HG02798 (cell line): ENCODE results near the gene FLT3LG.
A peak's percentile ranks its signal among the peaks of the same experiment; 100 is the strongest.
"Not testable (repeated sequence)": the region's sequence is repeated elsewhere in the genome, so short reads cannot be mapped to it uniquely, and the experiment has no call there.

ENCODE experiments used
- ATAC-seq: cut with Tn5 transposase; IDR thresholded peaks from one replicate; pipeline ENCODE4 v1.9.1; 2021; ENCODE audit warnings: mild to moderate bottlenecking; ENCODE audit not compliant: unreplicated experiment, poor library complexity

FLT3LG gene

DNA sequence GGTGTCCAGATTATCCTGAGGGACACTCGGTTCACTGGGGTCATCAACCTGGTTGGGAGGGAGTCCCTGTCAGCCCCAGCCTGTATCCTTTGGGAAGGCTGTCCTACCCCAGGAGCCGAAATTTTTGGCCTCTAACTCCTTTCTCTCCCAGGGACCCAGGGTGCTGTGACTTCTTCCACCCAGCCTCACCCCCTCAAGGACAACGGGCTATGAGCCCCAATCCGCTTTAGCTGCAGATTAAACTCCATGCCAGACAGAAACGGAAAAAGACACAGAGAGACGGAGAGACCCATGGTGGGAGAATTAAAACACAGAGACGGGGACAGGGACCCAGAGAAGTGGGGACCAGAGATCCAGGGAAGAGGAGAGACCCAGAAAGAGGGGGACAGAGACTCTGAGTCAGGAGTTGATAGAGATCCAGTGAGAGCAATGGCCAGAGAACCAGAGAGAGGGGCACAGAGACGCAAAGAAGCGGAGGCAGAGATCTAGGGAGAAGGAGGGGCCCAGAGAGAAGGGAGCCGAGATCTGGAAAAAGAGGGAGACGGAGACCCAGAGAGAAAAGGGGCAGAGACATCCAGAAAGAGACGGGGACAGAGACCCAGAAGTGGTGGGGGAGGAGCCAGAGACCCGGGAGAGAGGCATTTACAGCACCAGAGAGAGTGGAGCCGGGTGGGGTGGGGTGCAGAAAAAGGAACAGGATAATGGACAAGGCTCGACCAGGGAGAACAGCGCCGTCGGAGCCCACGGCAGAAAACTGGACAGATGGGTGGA is 33.4 kb upstream of the FLT3LG start:
- no peak for ATAC-seq

DNA sequence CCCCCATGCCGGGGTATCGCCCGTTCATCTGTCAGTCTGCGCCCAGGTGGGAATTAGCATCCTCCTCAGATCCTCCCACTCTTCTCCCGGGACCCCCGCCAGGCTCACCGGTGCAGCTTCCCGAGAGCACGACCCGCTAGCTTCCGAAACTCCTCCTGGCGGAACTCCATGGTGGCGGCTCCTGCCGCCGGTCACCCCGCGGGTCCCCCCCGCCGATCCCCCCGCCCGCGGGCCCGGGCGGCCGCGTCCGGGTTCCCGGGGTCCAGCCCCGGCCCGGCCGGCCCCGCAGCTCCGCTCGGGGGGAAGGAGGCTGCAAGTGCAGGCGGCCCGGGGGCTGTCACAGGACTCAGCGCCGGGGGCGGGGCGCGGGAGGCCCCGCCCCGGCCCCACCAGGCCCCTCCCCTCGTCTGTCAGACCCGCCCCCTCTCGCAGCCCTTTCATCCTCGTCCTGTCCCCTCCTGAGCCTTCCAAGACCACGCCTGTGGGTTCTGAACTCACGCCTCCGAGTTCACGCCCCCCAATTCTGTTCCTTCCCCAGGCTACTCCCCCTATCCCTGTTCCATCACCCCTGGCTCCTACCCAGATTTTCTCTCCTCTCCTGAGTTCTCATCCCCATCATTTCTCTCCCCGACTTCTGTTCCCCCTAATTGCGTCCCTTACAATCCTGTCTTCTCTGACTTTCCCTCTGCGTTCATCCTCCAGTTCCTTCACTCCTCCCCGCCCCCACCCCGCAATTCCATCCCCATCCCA is 32.6 kb upstream of the FLT3LG start, which contains the start of gene SLC17A7:
SLC17A7 (minus strand) TSS at position 318 of the 750 bp plus-strand sequence; CDS start at position 170, 148 bp downstream.
- no peak for ATAC-seq

DNA sequence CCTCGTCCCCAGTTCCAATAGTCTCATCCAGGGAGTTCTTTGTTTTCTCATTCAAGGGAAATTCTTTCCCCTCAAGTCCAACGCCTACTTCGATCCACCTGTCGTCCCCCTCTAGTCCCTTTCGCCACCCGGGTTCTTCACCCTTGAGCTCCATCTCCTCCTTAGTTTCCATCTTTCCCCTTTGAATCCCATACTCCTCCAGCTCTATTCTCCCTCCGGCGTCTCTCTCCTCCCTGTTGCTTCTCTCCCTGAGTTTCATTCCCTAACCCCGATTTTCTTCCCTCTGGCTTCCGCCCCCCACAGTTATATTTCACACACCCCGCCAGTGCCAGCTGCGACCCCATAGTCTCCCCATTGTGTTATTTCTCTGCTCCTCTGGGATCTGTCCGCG is 32.1 kb upstream of the FLT3LG start:
- no peak for ATAC-seq

DNA sequence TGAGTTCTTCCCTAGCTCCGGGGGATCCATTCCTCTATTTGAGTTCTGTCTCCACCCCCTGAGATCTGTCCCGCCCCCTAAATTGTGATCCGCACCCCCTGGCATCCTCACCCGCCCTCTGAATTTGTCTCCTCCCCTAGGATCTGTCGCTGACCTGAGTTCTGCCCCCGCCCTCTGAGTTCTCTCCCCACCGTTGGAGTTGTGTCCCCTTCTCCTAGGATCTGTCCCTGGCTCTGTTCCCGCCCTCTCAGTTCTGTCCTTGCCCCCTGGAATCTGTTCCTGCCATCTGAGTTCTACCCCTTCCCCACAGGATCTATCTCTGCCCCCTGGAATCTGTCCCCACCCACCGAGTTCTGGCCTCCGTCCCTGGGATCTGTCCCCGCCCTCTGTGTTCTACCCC is 31.7 kb upstream of the FLT3LG start:
- ATAC-seq = no peak

- no peak for ATAC-seq
Measured at GRCh38 chr19:49442771-49443365, 31.1 kb upstream of the FLT3LG start.

- peak; percentile 82 for ATAC-seq
Measured at GRCh38 chr19:49443366-49444099, 30.5 kb upstream of the FLT3LG start.

GRCh38 chr19:49444100-49444700 is 29.8 kb upstream of the FLT3LG start:
- ATAC-seq = not testable (repeated sequence)

- no peak for ATAC-seq
Measured at GRCh38 chr19:49445997-49446396, 28.0 kb upstream of the FLT3LG start.

DNA sequence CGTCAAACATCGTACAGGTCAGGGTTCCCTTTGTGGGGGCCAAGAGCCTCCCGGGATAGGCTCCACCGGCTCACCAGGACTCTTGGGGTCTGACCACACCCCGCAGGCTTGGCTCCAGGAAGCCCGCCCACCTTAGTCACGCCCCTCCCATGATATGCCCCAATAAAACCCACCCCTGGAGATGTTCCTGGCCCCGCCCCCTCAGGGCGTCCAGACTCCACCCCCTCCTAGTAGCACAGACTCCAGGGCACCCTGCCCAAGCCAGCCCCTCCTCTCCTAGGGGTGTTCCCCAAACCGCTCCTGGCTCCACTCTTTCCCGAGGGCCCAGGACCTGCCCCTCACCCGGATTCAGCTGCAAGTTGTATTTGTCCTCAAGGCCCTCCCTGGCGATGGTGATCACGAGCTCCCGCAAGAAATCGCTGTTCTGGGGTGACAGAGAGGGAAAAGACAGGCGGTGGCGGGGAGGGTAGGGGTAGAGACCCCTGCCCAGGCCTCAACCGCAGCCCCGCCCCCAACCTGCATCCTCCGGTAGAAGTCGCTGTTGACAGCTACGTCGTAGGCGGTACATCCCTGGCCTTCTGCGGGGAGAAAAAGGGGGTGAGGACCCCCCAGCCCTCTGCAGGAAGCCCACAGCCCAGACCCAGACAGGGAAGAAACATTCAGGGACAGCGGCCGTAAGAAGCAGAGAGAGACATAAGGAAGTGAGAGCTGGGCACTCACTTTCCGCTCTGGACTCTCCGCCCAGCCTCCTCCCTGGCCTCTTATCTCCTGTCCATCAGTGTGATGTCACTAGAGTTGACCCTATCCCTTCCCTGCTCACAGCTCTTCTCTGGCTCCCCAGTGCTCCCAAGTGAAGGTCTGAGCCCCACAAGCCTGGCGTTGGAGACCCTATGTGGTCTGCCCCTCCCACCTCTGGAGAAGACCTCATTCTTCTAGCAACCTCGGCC is 26.3 kb upstream of the FLT3LG start:
- ATAC-seq = no peak

DNA sequence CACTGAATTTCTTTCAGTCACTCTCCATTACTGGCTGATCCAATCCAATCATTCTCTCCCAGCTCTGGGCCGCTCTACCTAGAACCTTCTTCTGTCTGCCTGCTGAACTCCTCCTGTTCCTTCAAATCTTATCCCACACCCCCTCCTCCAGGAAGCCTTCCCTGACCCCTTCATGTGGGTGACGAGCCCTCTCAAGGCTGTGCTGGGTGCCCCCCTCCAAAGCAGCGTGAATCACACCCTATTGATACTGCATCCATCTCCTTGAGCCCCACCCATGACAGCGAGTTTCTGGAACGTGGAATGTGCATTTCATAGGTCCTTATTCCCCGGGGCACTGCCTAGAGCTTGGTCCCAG is 25.6 kb upstream of the FLT3LG start:
- no peak for ATAC-seq

GRCh38 chr19:49450405-49450804 is 23.6 kb upstream of the FLT3LG start:
- ATAC-seq = no peak

DNA sequence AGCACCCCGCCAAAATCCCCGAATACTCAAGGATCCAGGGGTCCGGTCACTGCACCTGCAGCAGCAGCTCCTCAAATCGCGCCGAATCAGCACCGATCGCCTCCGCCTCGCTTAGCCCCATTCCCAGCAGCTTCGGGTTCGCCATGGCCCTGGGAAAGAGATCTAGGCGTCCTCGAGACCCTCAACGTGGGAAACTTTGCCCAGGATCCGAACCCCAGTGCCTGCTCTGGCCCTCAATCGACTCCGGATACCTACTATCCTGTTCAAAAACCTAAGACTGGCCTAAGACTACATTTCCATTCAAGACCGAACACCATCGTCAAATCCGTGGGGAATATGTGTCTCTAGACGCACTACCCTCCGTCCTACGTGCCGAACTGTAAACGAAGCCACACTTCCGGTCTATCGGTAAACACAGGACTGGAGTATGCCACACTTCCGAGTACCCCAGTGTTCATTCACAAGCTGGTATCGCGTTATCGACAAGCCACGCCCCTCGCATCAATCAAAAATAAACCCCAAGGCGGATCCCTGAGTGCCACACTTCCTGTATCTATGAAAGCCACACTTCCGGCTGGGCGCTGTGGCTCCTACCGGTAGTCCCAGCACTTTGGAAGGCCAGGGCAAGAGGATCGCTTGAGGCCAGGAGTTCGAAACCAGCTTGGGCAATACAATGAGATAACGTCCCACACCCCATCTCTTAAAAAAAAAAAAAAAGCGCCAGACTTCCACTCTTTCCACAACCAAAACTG is 22.4 kb upstream of the FLT3LG start, which contains the start of gene PIH1D1:
PIH1D1 (minus strand) TSS at position 385 of the 752 bp plus-strand sequence; CDS start at position 145, 240 bp downstream.
- ATAC-seq = peak; percentile 65

DNA sequence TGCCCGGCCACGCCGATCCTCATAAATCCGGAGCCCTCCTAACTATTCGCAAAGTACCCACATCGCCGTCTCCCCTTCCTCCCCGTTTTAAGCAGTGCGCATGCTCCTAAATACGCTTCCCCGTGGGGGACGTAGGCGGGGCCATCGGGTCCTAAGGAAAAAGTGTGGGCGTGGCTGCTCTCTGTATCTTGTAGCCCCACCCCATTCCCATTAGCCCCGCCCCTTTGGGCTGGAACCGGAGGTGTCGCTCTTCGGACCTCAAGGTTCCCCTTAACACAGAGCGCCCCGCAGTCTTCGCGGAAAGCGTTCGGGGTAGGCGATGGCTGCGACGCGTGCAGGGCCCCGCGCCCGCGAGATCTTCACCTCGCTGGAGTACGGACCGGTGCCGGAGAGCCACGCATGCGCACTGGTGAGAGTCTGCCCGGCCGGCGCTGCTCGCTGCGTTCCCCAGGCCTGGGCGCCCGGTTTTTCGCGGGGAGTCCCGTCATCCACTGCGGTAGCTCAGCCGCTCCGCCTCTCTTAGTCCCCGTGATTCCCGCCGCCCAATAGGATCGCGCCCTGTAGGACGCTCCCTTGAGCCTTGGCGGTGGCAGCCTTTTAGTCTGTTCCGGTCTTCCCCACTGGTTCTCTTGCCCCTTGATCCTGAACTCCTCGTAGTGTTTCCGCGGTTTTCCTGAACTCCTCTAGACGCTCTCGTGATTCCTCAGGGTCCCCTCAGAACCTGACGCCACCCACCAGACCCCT is 20.8 kb upstream of the FLT3LG start, which contains the start of gene ALDH16A1:
ALDH16A1 (plus strand) TSS at position 213 of the 744 bp plus-strand sequence; CDS start at position 320, 107 bp downstream.
- peak; percentile 83 for ATAC-seq

DNA sequence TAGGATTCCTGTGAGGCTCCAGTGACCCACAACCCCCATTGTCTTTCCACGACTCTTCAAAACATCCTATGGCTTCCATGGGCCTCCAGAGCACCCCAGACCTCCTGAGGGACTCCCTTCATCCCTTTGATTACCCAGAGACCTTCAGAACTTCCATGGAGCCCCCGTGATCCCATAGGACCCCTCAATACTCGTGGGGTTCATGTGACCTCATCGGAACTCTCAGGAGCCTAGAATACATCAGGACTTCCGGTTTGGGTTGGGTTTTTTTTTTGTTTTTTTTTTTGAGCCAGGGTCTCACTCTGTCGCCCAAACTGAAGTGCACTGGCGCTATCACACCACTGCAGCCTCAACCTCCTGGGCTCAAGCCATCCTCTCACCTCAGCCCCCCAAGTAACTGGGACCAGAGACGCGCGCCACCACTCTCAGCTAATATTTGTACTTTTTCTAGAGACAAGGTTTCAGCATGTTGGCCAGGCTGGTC is 20.2 kb upstream of the FLT3LG start:
- no peak for ATAC-seq

- no peak for ATAC-seq
Measured at GRCh38 chr19:49455773-49456172, 18.2 kb upstream of the FLT3LG start.

- no peak for ATAC-seq
Measured at GRCh38 chr19:49456326-49456725, 17.7 kb upstream of the FLT3LG start.

GRCh38 chr19:49458567-49458903 is 15.5 kb upstream of the FLT3LG start:
- ATAC-seq = no peak
